ENCODE measurements around the gene DNAH2. TPM values are rescaled to one million over a fixed set of nuclear protein-coding genes. Genes with fewer than 3 reads are reported as not detected.

DNAH2 gene
- total and polyA plus RNA-seq, 7 donors, result under 0.01 to 0.36 (median 0.30) TPM; not detected in 3

- no peak overlapping the region for H3K4me3 ChIP-seq
- no peaks in the 10 kb centered on the region for H3K36me3 ChIP-seq
- no peaks in the 10 kb centered on the region for H3K27me3 ChIP-seq
- no peak overlapping the region for H3K27ac ChIP-seq
- TF ChIP-seq POLR2AphosphoS5 (IDR thresholded peaks at IDR 0.05), result no peak
- TF ChIP-seq, protein P1, sequence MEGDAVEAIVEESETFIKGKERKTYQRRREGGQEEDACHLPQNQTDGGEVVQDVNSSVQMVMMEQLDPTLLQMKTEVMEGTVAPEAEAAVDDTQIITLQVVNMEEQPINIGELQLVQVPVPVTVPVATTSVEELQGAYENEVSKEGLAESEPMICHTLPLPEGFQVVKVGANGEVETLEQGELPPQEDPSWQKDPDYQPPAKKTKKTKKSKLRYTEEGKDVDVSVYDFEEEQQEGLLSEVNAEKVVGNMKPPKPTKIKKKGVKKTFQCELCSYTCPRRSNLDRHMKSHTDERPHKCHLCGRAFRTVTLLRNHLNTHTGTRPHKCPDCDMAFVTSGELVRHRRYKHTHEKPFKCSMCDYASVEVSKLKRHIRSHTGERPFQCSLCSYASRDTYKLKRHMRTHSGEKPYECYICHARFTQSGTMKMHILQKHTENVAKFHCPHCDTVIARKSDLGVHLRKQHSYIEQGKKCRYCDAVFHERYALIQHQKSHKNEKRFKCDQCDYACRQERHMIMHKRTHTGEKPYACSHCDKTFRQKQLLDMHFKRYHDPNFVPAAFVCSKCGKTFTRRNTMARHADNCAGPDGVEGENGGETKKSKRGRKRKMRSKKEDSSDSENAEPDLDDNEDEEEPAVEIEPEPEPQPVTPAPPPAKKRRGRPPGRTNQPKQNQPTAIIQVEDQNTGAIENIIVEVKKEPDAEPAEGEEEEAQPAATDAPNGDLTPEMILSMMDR (IDR thresholded peaks at IDR 0.05), result no peak
- TF ChIP-seq POLR2A (IDR thresholded peaks at IDR 0.05), result no peak
- no peak for TF ChIP-seq EP300 (IDR thresholded peaks at IDR 0.05)
- no peaks in the 10 kb centered on the region for H3K4me1 ChIP-seq
- WGBS, 2 donors, result 93 to 94% methylated on average over 14 of the region's 14 CpGs
- no peak for DNase-seq
- no peaks in the 10 kb centered on the region for H3K9me3 ChIP-seq
- intact Hi-C loops (cut with DNase I), result no loop called here
Measured at GRCh38 chr17:7756968-7757367, 39.4 kb downstream of the DNAH2 start.

- Histone ChIP-seq H3K4me1 (no peaks in the 10 kb centered on the region), H3K9me3 (no peaks in the 10 kb centered on the region), H3K27ac (no peak overlapping the region), H3K27me3 (no peaks in the 10 kb centered on the region), H3K36me3 (no peaks in the 10 kb centered on the region), H3K4me3 (no peak overlapping the region)
- TF ChIP-seq POLR2AphosphoS5 (IDR thresholded peaks at IDR 0.05) (no peak), POLR2A (IDR thresholded peaks at IDR 0.05) (no peak), EP300 (IDR thresholded peaks at IDR 0.05) (no peak)
- TF ChIP-seq, protein P1 (IDR thresholded peaks at IDR 0.05), result no peak
- 91 to 93% methylated on average over 16 of the region's 16 CpGs for WGBS, 2 donors
- DNase-seq, result no peak
- intact Hi-C loops (cut with DNase I), result no loop called here
Measured at GRCh38 chr17:7763919-7764318, 46.4 kb downstream of the DNAH2 start.

DNA sequence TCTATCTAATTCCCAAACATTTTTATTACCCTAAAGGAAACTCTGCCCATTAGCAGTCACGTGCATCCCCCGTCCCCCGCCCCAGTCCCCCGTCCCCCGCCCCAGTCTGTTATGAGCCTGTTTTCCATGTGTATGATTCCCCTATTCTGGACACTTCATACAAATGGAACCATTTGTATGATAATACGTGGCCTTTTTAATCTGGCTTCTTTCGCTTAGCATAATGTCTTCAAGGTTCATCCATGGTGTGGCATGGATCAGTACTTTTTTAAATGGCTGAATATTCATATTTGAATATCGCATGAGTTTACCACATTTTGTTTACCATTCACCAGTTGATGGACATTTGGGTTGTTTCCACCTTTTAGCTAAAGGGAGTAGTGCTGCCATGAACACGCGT lies 49.5 kb downstream of the DNAH2 start:
- Histone ChIP-seq H3K9me3 (no peaks in the 10 kb centered on the region), H3K36me3 (no peaks in the 10 kb centered on the region), H3K27me3 (no peaks in the 10 kb centered on the region), H3K4me3 (no peak overlapping the region), H3K27ac (no peak overlapping the region), H3K4me1 (no peaks in the 10 kb centered on the region)
- no peak for DNase-seq
- WGBS, 2 donors, result 78 to 90% methylated on average over 10 of the region's 10 CpGs
- TF ChIP-seq POLR2A (IDR thresholded peaks at IDR 0.05), result no peak
- no peak for TF ChIP-seq POLR2AphosphoS5 (IDR thresholded peaks at IDR 0.05)
- TF ChIP-seq, protein P1 (IDR thresholded peaks at IDR 0.05), result no peak
- TF ChIP-seq EP300 (IDR thresholded peaks at IDR 0.05), result no peak
- intact Hi-C loops (cut with DNase I), result no loop called here

DNA sequence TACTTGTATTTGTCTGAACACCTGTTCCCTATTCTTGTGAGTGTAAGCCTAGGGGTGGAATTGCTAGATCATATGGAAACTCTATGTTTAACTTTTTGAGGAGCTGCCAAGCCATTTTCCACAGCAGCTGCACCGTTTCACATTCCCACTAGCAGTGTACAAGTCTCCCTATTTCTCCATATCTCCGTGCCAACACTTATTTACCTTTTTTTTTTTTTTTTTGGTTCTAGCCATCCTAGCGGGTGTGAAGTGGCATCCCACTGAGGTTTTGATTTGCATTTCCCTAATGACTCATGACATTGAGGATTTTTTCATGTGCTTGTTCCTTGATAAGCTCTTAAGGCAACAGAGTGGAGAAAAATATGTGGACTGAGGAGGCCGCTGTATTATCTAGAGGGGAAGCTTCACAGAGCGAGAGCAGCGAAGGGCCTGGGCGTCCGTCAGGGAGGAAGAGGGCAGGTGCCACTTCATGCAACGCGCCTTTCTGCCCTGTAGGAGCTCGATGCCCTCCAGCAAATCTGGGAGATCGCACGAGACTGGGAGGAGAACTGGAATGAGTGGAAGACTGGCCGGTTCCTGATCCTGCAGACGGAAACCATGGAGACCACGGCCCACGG lies 50.0 kb downstream of the DNAH2 start:
- no peaks in the 10 kb centered on the region for H3K27me3 ChIP-seq
- no peak for TF ChIP-seq POLR2AphosphoS5 (IDR thresholded peaks at IDR 0.05)
- TF ChIP-seq EP300 (IDR thresholded peaks at IDR 0.05), result no peak
- no peak for TF ChIP-seq POLR2A (IDR thresholded peaks at IDR 0.05)
- TF ChIP-seq, protein P1 (IDR thresholded peaks at IDR 0.05), result no peak
- intact Hi-C loops (cut with DNase I), result no loop called here
- H3K27ac ChIP-seq, result no peak overlapping the region
- H3K9me3 ChIP-seq, result no peaks in the 10 kb centered on the region
- no peaks in the 10 kb centered on the region for H3K36me3 ChIP-seq
- H3K4me1 ChIP-seq, result no peaks in the 10 kb centered on the region
- 79 to 83% methylated on average over 17 of the region's 17 CpGs for WGBS, 2 donors
- no peak overlapping the region for H3K4me3 ChIP-seq
- no peak for DNase-seq

DNA sequence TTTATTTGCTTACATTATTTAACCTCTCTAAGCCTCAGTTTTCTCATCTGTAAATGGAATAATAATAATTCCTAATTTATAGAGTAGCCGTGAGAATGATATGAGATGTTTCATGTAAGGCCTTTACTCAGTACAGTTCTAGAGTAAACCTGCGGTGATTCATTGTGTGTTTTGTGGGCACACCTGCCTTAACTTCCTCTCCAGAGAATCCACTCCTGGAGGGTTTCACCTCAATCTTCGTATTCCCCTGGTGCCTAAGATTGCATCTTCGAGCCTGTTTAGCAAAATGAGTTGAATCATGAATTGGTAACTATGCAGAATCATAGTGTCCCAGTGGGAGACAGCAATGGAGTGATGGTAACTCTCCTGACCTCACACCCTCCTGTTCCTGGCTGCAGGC lies 52.3 kb downstream of the DNAH2 start:
- Histone ChIP-seq H3K36me3 (no peaks in the 10 kb centered on the region), H3K27me3 (no peaks in the 10 kb centered on the region), H3K9me3 (no peaks in the 10 kb centered on the region), H3K4me3 (no peak overlapping the region), H3K4me1 (no peaks in the 10 kb centered on the region), H3K27ac (no peak overlapping the region)
- intact Hi-C loops (cut with DNase I), result no loop called here
- 82 to 87% methylated on average over 4 of the region's 4 CpGs for WGBS, 2 donors
- TF ChIP-seq POLR2AphosphoS5 (IDR thresholded peaks at IDR 0.05) (no peak), POLR2A (IDR thresholded peaks at IDR 0.05) (no peak)
- no peak for DNase-seq

All from sigmoid colon (tissue), 7 donors.